ENCODE results near the gene PIGZ. TPM values are rescaled to one million over a fixed set of nuclear protein-coding genes. Genes with fewer than 3 reads are reported as not detected.
A peak's percentile ranks its signal among the peaks of the same experiment; 100 is the strongest.

The PIGZ gene
- polyA plus RNA-seq, 1 donor, result 56.8 TPM

- peaks cover 17% of the 10 kb centered on the region for H3K9me3 ChIP-seq (ENCODE audit: control insufficient read depth, low read depth, low read length)
- H3K27ac ChIP-seq (ENCODE audit: low read length), result peak overlapping the region; percentile 38
- WGBS (ENCODE audit: insufficient coverage, low lambda C conversion rate), result no CpG with 5 or more reads among the region's 55 CpGs
- H3K27me3 ChIP-seq (ENCODE audit: control insufficient read depth, insufficient read depth, low read length), result no peaks in the 10 kb centered on the region
- peaks cover 30% of the 10 kb centered on the region for H3K4me1 ChIP-seq (ENCODE audit: control insufficient read depth, insufficient read depth, low read length)
- no peak for DNase-seq
- peak overlapping the region; percentile 13 for H3K4me3 ChIP-seq (ENCODE audit: low read length)
- H3K36me3 ChIP-seq (ENCODE audit: control insufficient read depth, insufficient read depth, low read length), result peaks cover 40% of the 10 kb centered on the region
Measured at GRCh38 chr3:197001972-197002700, 33.5 kb upstream of the PIGZ start.

- no CpG with 5 or more reads among the region's 20 CpGs for WGBS (ENCODE audit: insufficient coverage, low lambda C conversion rate)
- H3K36me3 ChIP-seq (ENCODE audit: control insufficient read depth, insufficient read depth, low read length), result peaks cover 33% of the 10 kb centered on the region
- H3K4me3 ChIP-seq (ENCODE audit: low read length), result no peak overlapping the region
- no peak for DNase-seq
- peaks cover 17% of the 10 kb centered on the region for H3K9me3 ChIP-seq (ENCODE audit: control insufficient read depth, low read depth, low read length)
- H3K4me1 ChIP-seq (ENCODE audit: control insufficient read depth, insufficient read depth, low read length), result peaks cover 22% of the 10 kb centered on the region
- peak overlapping the region; percentile 38 for H3K27ac ChIP-seq (ENCODE audit: low read length)
- H3K27me3 ChIP-seq (ENCODE audit: control insufficient read depth, insufficient read depth, low read length), result no peaks in the 10 kb centered on the region
Measured at GRCh38 chr3:197001106-197001971, 32.7 kb upstream of the PIGZ start.

GRCh38 chr3:197000211-197000610 is 31.6 kb upstream of the PIGZ start:
- no CpG with 5 or more reads among the region's 5 CpGs for WGBS (ENCODE audit: insufficient coverage, low lambda C conversion rate)
- DNase-seq, result no peak

GRCh38 chr3:196998966-196999760 is 30.5 kb upstream of the PIGZ start:
- peaks cover 22% of the 10 kb centered on the region for H3K9me3 ChIP-seq (ENCODE audit: control insufficient read depth, low read depth, low read length)
- no peaks in the 10 kb centered on the region for H3K27me3 ChIP-seq (ENCODE audit: control insufficient read depth, insufficient read depth, low read length)
- peak overlapping the region; percentile 35 for H3K27ac ChIP-seq (ENCODE audit: low read length)
- no peak overlapping the region for H3K4me3 ChIP-seq (ENCODE audit: low read length)
- peaks cover 7% of the 10 kb centered on the region for H3K4me1 ChIP-seq (ENCODE audit: control insufficient read depth, insufficient read depth, low read length)
- peak in 1 of 2 donors; percentile 46 for DNase-seq
- WGBS (ENCODE audit: insufficient coverage, low lambda C conversion rate), result no CpG with 5 or more reads among the region's 21 CpGs
- H3K36me3 ChIP-seq (ENCODE audit: control insufficient read depth, insufficient read depth, low read length), result peaks cover 16% of the 10 kb centered on the region

More at GRCh38 chr3:197000211-197000610, 31.6 kb upstream of the PIGZ start:
- Histone ChIP-seq H3K27ac (ENCODE audit: low read length) (no peak overlapping the region), H3K4me3 (ENCODE audit: low read length) (no peak overlapping the region), H3K27me3 (ENCODE audit: control insufficient read depth, insufficient read depth, low read length) (no peaks in the 10 kb centered on the region), H3K9me3 (ENCODE audit: control insufficient read depth, low read depth, low read length) (peaks cover 17% of the 10 kb centered on the region), H3K36me3 (ENCODE audit: control insufficient read depth, insufficient read depth, low read length) (peaks cover 25% of the 10 kb centered on the region), H3K4me1 (ENCODE audit: control insufficient read depth, insufficient read depth, low read length) (peaks cover 16% of the 10 kb centered on the region)

GRCh38 chr3:196997311-196997710 is 28.7 kb upstream of the PIGZ start:
- DNase-seq, result no peak

GRCh38 chr3:196996454-196997265 is 28.0 kb upstream of the PIGZ start:
- no peak overlapping the region for H3K4me3 ChIP-seq (ENCODE audit: low read length)
- DNase-seq, result no peak
- peaks cover 22% of the 10 kb centered on the region for H3K9me3 ChIP-seq (ENCODE audit: control insufficient read depth, low read depth, low read length)
- no peaks in the 10 kb centered on the region for H3K27me3 ChIP-seq (ENCODE audit: control insufficient read depth, insufficient read depth, low read length)
- peaks cover 2% of the 10 kb centered on the region for H3K4me1 ChIP-seq (ENCODE audit: control insufficient read depth, insufficient read depth, low read length)
- no peak overlapping the region for H3K27ac ChIP-seq (ENCODE audit: low read length)
- peaks cover 5% of the 10 kb centered on the region for H3K36me3 ChIP-seq (ENCODE audit: control insufficient read depth, insufficient read depth, low read length)
- WGBS (ENCODE audit: insufficient coverage, low lambda C conversion rate), result no CpG with 5 or more reads among the region's 17 CpGs

More at GRCh38 chr3:196997311-196997710, 28.7 kb upstream of the PIGZ start:
- H3K9me3 ChIP-seq (ENCODE audit: control insufficient read depth, low read depth, low read length), result peaks cover 25% of the 10 kb centered on the region
- no peak overlapping the region for H3K4me3 ChIP-seq (ENCODE audit: low read length)
- H3K4me1 ChIP-seq (ENCODE audit: control insufficient read depth, insufficient read depth, low read length), result no peaks in the 10 kb centered on the region
- no peaks in the 10 kb centered on the region for H3K27me3 ChIP-seq (ENCODE audit: control insufficient read depth, insufficient read depth, low read length)
- peaks cover 11% of the 10 kb centered on the region for H3K36me3 ChIP-seq (ENCODE audit: control insufficient read depth, insufficient read depth, low read length)
- no peak overlapping the region for H3K27ac ChIP-seq (ENCODE audit: low read length)
- no CpG with 5 or more reads among the region's 15 CpGs for WGBS (ENCODE audit: insufficient coverage, low lambda C conversion rate)

GRCh38 chr3:196995646-196996355 is 27.2 kb upstream of the PIGZ start:
- Histone ChIP-seq H3K9me3 (ENCODE audit: control insufficient read depth, low read depth, low read length) (peaks cover 22% of the 10 kb centered on the region), H3K27me3 (ENCODE audit: control insufficient read depth, insufficient read depth, low read length) (no peaks in the 10 kb centered on the region), H3K36me3 (ENCODE audit: control insufficient read depth, insufficient read depth, low read length) (peaks cover under 1% of the 10 kb centered on the region), H3K4me1 (ENCODE audit: control insufficient read depth, insufficient read depth, low read length) (peaks cover 11% of the 10 kb centered on the region), H3K27ac (ENCODE audit: low read length) (no peak overlapping the region), H3K4me3 (ENCODE audit: low read length) (no peak overlapping the region)
- WGBS (ENCODE audit: insufficient coverage, low lambda C conversion rate), result no CpG with 5 or more reads among the region's 14 CpGs
- no peak for DNase-seq

- Histone ChIP-seq H3K9me3 (ENCODE audit: control insufficient read depth, low read depth, low read length) (peaks cover 22% of the 10 kb centered on the region), H3K36me3 (ENCODE audit: control insufficient read depth, insufficient read depth, low read length) (no peaks in the 10 kb centered on the region), H3K27ac (ENCODE audit: low read length) (no peak overlapping the region), H3K27me3 (ENCODE audit: control insufficient read depth, insufficient read depth, low read length) (no peaks in the 10 kb centered on the region), H3K4me1 (ENCODE audit: control insufficient read depth, insufficient read depth, low read length) (peaks cover 18% of the 10 kb centered on the region), H3K4me3 (ENCODE audit: low read length) (no peak overlapping the region)
- no peak for DNase-seq
- WGBS (ENCODE audit: insufficient coverage, low lambda C conversion rate), result no CpG with 5 or more reads among the region's 19 CpGs
Measured at GRCh38 chr3:196995027-196995426, 26.4 kb upstream of the PIGZ start.

- Histone ChIP-seq H3K36me3 (ENCODE audit: control insufficient read depth, insufficient read depth, low read length) (no peaks in the 10 kb centered on the region), H3K27me3 (ENCODE audit: control insufficient read depth, insufficient read depth, low read length) (no peaks in the 10 kb centered on the region), H3K27ac (ENCODE audit: low read length) (no peak overlapping the region), H3K4me1 (ENCODE audit: control insufficient read depth, insufficient read depth, low read length) (peaks cover 28% of the 10 kb centered on the region), H3K9me3 (ENCODE audit: control insufficient read depth, low read depth, low read length) (peaks cover 16% of the 10 kb centered on the region), H3K4me3 (ENCODE audit: low read length) (no peak overlapping the region)
- no CpG with 5 or more reads among the region's 16 CpGs for WGBS (ENCODE audit: insufficient coverage, low lambda C conversion rate)
- no peak for DNase-seq
Measured at GRCh38 chr3:196994056-196994455, 25.4 kb upstream of the PIGZ start.

All from large intestine (tissue), 3 donors.